ENCODE measurements around the gene SORT1. TPM values are rescaled to one million over a fixed set of nuclear protein-coding genes. Genes with fewer than 3 reads are reported as not detected.

The SORT1 gene
- total and polyA plus RNA-seq, 2 of the 13 experiments (the other 11 are each of a cell fraction or from before 2014, with no cell fraction given): 32.4 to 93.0 TPM

GRCh38 chr1:109262231-109263055 lies 135.3 kb downstream of the SORT1 start (continued):
- TF ChIP-seq TFE3 (CRISPR knock-in tag; IDR thresholded peaks at IDR 0.05): no peak
- no peak for TF ChIP-seq ZBTB2 (CRISPR knock-in tag; IDR thresholded peaks at IDR 0.05; ENCODE audit: low read depth)

GRCh38 chr1:109261578-109261977 lies 136.1 kb downstream of the SORT1 start:
- Histone ChIP-seq H3K9ac (ENCODE audit: insufficient read depth, low read depth, low read length) (no peak overlapping the region), H3K27me3 (ENCODE audit: control insufficient read depth in 1 of 2, insufficient read depth in 2 of 2, low read length in 2 of 2) (no peaks in the 10 kb centered on the region), H3K4me3 (replicated peaks in 1 of 3; ENCODE audit: insufficient read depth in 1 of 3, low read depth in 2 of 3, low read length in 3 of 3) (no peak overlapping the region), H4K20me1 (ENCODE audit: insufficient read depth, low read length) (no peaks in the 10 kb centered on the region), H3K9me3 (ENCODE audit: low read length) (no peaks in the 10 kb centered on the region), H3K79me2 (ENCODE audit: insufficient read depth, low read length) (no peaks in the 10 kb centered on the region), H3K36me3 (replicated peaks in 1 of 2; ENCODE audit: control insufficient read depth in 1 of 2, insufficient read depth in 2 of 2, low read length in 2 of 2) (peaks cover 3 to 16% of the 10 kb centered on the region in 2 experiments; a peak in 4 of 5 replicates), H3K4me2 (ENCODE audit: low read depth, low read length) (no peak overlapping the region), H3K4me1 (ENCODE audit: insufficient read depth, low read length) (no peaks in the 10 kb centered on the region), H3K27ac (ENCODE audit: extremely low read length, insufficient read depth, low read length) (no peak overlapping the region), H2AFZ (ENCODE audit: low read length) (no peak overlapping the region)
- no peak for ATAC-seq
- DNase-seq (ENCODE audit: low spot score): no peak
- BruUV-seq (replicated peaks): no TSS peak
- POLR2A ChIA-PET: interaction anchor here (1.1 kb wide), 1 partner anchor 8 kb away, joined by 3 read pairs; no protein-coding TSS in a partner anchor
- WGBS (ENCODE audit: low lambda C conversion rate): 85% methylated on average over 6 of the region's 6 CpGs
- in situ Hi-C loops (cut with HindIII; ENCODE audit: extremely low pct_ligation_motif_present, low pct_unique_long_range_greater_than_20kb) (loop anchor here (5.0 to 10.0 kb wide), 3 partner anchors 59 to 273 kb away; partner anchors contain the start of gene GPR61), intact Hi-C loops (cut with micrococcal nuclease; ENCODE audit: unreplicated experiment) (loop anchor here (5.0 kb wide), 1 partner anchor 169 kb away; the partner anchor contains the start of gene TMEM167B)
- no peak for FAIRE-seq
- CTCF ChIA-PET (ENCODE audit: low intra/inter-chr PET ratio, low total read pairs): no interaction called here
- TF ChIP-seq CREM (IDR thresholded peaks at IDR 0.05) (no peak), CREM (CRISPR knock-in tag; IDR thresholded peaks at IDR 0.05) (no peak), ZNF207 (IDR thresholded peaks at IDR 0.05; ENCODE audit: borderline replicate concordance) (no peak), KIAA2018 (CRISPR knock-in tag; IDR thresholded peaks at IDR 0.05; ENCODE audit: borderline replicate concordance) (no peak), BORCS8-MEF2B (CRISPR knock-in tag; IDR thresholded peaks at IDR 0.05) (no peak), ZNF292 (CRISPR knock-in tag; IDR thresholded peaks at IDR 0.05; ENCODE audit: borderline replicate concordance, low read depth) (no peak), MTF2 (CRISPR knock-in tag; IDR thresholded peaks at IDR 0.05; ENCODE audit: borderline replicate concordance) (no peak)
